ENCODE measurements around the gene RNF149.
"Not testable (repeated sequence)": the region's sequence is repeated elsewhere in the genome, so short reads cannot be mapped to it uniquely, and the experiment has no call there.

The RNF149 gene

GRCh38 chr2:101308432-101309210 lies at the start of gene RNF149:
TSS of gene RNF149 (minus strand) at chr2:101308701. CDS start at chr2:101308588, 113 bp downstream.
- DNase-seq, result peak; percentile 68

GRCh38 chr2:101357376-101357775 lies 48.9 kb upstream of the RNF149 start:
- no peak for DNase-seq

DNA sequence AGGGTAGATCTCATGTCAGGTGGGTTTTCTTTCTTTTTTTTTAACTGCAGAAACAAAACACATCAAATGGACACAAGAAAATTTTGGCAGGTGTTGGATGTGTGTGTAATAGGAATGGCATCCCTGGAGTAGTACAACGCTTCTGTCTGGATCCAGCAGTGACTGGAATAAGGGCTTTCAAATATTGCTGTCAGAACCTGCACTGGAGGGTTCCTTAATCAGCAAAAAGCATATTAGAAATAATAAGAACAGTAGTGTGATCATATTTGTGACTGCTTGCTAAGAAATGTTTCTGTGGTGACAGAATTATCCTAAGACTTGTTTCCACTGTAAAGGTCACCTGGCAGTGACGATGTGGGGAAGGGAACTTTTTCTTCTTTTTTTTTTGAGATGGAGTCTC lies 48.0 kb upstream of the RNF149 start:
- no peak for DNase-seq

DNA sequence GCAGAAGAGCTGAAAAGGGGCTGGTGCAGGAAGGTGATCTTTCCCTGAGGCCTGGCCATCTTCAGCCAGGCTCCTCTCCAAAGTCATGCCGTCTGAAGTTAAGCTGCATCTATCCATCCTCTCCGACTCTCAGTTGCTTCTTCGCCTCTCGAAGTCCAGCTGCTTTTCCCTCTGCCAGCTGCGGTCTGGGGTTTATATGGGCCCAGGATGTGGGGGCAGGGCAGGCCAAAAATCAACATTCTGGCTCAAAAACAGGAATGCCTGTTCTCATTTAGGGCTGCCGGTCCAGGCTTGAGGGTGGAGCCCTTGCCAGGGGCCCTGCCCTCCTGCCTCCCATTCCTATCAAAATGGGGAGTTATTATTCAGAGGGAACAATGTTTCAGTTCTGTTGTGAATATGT lies 47.6 kb upstream of the RNF149 start:
- DNase-seq, result no peak

DNA sequence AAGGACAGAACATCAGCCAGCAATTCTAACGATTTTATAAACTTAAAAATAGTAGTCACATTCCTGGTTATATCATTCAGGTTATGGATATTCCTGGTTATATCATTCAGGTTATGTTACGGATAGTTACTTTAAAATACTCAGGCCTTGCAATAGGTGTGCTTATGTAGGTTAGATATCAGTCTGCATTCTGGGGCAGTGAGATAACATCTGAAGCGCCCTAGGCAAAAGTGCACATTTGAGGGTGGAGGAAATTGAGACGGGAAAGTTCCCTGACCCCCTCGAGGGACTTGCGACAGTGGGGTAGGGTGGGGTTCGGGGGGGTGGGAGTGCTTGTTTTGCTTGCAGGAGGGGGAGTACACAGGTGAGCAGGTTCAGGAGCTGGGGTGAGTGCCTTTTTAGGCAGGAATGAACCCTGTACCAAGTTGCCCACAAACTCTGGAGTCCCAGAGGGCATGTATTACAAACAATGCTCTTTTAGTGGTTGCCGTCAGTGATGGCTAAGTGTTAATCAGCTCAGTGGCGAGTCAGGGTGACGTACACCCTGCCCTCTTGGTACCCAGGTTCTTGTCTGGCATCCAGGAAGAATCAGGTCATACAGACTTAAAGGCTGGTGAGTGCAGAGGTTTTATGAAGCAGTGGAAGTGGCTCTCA lies 47.0 kb upstream of the RNF149 start:
- DNase-seq, result no peak

GRCh38 chr2:101354420-101355311 lies 46.2 kb upstream of the RNF149 start:
- DNase-seq, result no peak

DNA sequence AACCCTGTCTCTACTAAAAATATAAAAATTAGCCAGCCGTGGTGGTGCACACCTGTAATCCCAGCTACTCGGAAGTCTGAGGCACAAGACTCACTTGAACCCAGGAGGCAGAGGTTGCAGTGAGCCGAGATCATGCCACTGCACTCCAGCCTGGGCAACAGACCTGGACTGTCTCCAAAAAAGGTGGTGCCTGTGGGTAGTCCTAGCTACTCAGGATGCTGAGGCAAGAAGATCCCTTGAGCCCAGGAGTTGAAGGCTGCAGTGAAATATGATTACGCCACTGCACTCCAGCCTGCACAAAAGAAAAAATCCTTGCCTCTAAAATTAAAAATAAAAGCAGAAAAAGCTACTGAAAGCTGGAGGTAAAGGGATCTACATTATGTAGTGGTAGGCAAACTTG lies 44.1 kb upstream of the RNF149 start:
- DNase-seq, result not testable (repeated sequence)

GRCh38 chr2:101351207-101351606 lies 42.7 kb upstream of the RNF149 start:
- no peak for DNase-seq

DNA sequence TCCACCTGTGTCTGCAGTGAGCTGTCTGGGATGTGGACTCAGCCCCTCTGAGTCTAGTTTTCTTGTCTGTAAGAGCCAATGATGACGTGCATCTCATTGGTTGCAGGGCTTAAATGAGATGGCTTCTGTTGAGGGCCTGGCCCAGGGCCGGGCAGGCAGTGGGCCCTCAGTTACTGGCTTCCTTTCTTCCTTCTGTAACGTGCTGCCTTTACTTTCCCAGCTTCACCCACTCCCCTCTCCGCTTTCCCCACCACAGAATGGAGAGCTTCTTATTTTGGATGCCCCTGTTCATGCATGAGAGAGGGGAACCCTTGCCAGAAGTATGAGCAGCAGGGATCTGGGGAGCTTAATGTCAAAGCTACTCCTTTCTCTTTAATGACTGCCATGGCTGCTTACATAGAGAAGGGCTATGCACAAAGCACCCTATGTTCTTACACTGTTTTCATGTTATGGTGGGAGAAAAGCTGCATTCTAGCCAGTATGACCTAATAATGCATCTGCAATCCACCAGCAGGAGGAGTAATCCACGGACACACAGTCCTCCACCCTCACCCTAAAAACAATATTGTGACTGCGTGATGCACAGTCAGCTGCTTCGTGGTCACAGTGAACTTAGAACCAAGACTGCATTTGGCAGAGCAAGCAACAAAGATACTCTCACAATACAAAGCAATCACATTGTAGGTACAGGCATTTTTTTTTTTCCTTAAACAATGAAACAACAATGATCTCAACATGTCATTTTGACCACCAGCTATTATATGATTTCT lies 41.6 kb upstream of the RNF149 start:
- DNase-seq, result no peak

GRCh38 chr2:101348883-101349282 lies 40.4 kb upstream of the RNF149 start:
- no peak for DNase-seq

- DNase-seq, result no peak
Observed at GRCh38 chr2:101346909-101347308, 38.4 kb upstream of the RNF149 start.

GRCh38 chr2:101344137-101344536 lies 35.6 kb upstream of the RNF149 start:
- DNase-seq, result no peak

- no peak for DNase-seq
Observed at GRCh38 chr2:101342625-101343008, 34.1 kb upstream of the RNF149 start.

DNA sequence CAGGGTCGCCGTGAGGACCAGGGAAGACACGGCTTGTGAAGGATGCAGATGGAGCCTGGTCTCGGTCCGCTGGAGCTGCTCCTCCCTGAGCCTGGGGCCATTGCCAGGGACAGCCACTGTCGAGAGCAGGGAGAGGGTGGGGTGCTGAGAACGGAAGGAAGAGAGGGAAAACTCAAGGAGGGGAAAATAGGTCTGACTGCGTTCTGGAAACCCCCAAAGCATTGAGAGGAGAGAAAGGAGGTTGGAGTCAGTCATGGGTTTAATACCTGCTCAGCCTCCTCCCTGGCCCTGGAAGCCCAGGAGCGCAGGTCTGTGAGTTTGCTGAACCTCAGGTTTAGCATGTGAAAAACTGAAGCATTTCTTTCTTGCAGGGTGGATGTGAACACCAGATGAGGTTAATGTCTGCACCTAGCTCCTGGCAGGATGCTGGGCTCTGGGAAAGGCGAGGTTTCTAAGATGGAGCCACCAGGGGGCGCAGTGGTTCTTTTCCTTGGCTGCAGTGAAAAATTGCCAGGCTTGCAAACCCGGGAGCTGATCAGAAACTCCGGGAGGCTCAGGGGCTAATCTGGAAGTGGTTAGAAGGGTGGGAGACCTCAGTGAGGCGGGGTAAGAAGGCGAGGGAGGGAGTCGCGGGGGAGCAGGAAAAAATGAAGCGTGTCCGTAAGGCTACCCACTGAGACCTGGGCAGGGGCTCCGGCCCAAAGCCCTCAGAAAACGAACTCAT lies 33.6 kb upstream of the RNF149 start:
- peak; percentile 41 for DNase-seq

GRCh38 chr2:101341421-101341820 lies 32.9 kb upstream of the RNF149 start:
- DNase-seq, result no peak

- DNase-seq, result no peak
Observed at GRCh38 chr2:101340141-101340551, 31.6 kb upstream of the RNF149 start.

GRCh38 chr2:101339266-101339880 lies 30.9 kb upstream of the RNF149 start:
- DNase-seq, result no peak

- DNase-seq, result no peak
Observed at GRCh38 chr2:101337877-101338276, 29.4 kb upstream of the RNF149 start.

DNA sequence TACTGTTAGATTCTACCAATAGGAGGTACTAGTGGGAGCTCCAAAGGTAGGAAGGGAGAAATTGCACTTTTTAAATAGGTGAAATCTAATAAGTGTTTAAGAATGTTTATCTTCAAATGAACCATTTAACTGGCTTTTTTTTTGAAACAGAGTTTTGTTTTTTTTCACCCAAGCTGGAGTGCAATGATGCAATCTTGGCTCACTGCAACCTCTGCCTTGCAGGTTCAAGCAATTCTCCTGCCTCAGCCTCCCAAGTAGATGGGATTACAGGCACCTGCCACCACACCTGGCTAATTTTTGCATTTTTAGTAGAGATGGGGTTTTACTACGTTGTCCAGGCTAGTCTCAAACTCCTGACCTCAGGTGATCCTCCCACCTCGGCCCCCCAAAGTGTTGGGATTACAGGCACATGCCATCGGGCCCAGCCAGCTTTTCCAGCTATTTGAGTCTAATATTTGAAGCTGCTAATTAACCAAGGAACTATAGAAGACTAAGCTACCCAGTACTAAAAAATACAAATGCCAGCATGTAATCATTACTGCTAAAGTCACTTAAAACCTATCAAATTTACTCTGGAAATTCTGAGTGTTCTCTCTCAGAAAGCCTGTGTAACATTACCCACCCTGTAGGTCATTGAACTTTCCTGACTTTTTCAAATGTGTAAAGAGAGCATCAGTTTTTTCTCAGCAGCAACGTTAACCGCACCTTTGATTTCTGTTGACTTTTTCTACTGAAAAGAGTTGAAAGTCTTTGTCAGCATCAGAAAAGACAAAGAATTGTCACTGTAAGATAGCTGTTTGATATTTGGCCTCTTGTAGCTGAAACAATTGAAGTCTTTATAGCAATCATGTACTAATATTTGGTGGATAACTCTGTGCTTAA lies 24.6 kb upstream of the RNF149 start:
- DNase-seq, result no peak

DNA sequence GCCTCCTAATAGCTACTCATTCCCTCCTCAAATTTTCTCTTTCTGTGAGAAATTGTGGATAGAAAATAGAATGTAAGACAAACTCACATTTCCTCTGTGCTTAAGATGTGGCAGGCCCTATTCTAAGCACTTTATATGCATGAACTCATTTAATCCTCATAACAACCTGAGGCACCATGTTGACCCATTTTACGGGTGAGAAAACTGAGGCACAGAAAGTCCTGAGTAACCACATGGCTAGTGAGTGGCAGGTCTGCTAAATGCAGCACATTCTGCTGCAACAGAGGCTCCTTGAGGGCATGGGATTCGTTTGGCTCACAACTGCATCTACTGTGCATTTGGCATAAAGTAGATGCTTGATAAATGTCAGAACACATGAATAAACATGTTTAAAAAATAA lies 22.7 kb upstream of the RNF149 start:
- DNase-seq, result no peak
